ENCODE results near the gene ARHGAP26. TPM values are rescaled to one million over a fixed set of nuclear protein-coding genes. Genes with fewer than 3 reads are reported as not detected.

Gene ARHGAP26
- total and polyA plus RNA-seq, 2 of the 4 experiments (the other 2 are of a cell fraction) = 0.54 to 0.56 TPM

- TF ChIP-seq CEBPB (IDR thresholded peaks at IDR 0.05; ENCODE audit: low read depth, low read length) = no peak
- TF ChIP-seq BHLHE40 (IDR thresholded peaks at IDR 0.05; ENCODE audit: low read depth, low read length) = no peak
- no peak for TF ChIP-seq MAZ (IDR thresholded peaks at IDR 0.05; ENCODE audit: borderline replicate concordance, low read depth, low read length)
- TF ChIP-seq RFX5 (IDR thresholded peaks at IDR 0.05; ENCODE audit: low read depth, low read length) = no peak
- TF ChIP-seq NFE2L2 (IDR thresholded peaks at IDR 0.05; ENCODE audit: low read depth, low read length) = no peak
- no peak for TF ChIP-seq RCOR1 (IDR thresholded peaks at IDR 0.05; ENCODE audit: insufficient replicate concordance, low read length)
- TF ChIP-seq ELK1 (IDR thresholded peaks at IDR 0.05; ENCODE audit: borderline replicate concordance, low read depth, low read length) = no peak
- TF ChIP-seq RAD21 (IDR thresholded peaks at IDR 0.05; ENCODE audit: low read length) = no peak
- TF ChIP-seq POLR2A (IDR thresholded peaks at IDR 0.05; ENCODE audit: low read depth, low read length) = no peak
- no peak for TF ChIP-seq USF2 (IDR thresholded peaks at IDR 0.05; ENCODE audit: low read depth, low read length)
- TF ChIP-seq MXI1 (IDR thresholded peaks at IDR 0.05; ENCODE audit: borderline replicate concordance, low read depth, low read length) = no peak
- no peak for TF ChIP-seq SMC3 (IDR thresholded peaks at IDR 0.05; ENCODE audit: low read depth, low read length)
- TF ChIP-seq MAFK (IDR thresholded peaks at IDR 0.05; ENCODE audit: low read depth, low read length) = no peak
- no peak for TF ChIP-seq CTCF (conservative IDR thresholded peaks at IDR 0.05; ENCODE audit: low read depth, low read length)
- TF ChIP-seq FOS (IDR thresholded peaks at IDR 0.05; ENCODE audit: low read depth, low read length) = no peak
- no peak for TF ChIP-seq CHD1 (IDR thresholded peaks at IDR 0.05; ENCODE audit: low read depth, low read length)
Measured at GRCh38 chr5:142896325-142897007, 126.3 kb downstream of the ARHGAP26 start.

More at GRCh38 chr5:142896325-142897007, 126.3 kb downstream of the ARHGAP26 start:
- Histone ChIP-seq H3K27me3 (ENCODE audit: control insufficient read depth, insufficient read depth, low read length) (no peaks in the 10 kb centered on the region), H3K36me3 (ENCODE audit: control insufficient read depth, insufficient read depth, low read length) (no peaks in the 10 kb centered on the region), H2BK120ac (ENCODE audit: low read depth, low read length) (no peak overlapping the region), H3K14ac (replicated peaks; ENCODE audit: low read depth, low read length) (no peak overlapping the region; the same call in 1 of the 2 replicates), H3K9ac (ENCODE audit: low read depth, low read length) (no peak overlapping the region), H2BK5ac (ENCODE audit: low read depth, low read length, poor library complexity, severe bottlenecking) (no peak overlapping the region), H3K4me3 (ENCODE audit: insufficient read depth, low read depth, low read length) (no peak overlapping the region), H2AFZ (replicated peaks; ENCODE audit: low read length, poor library complexity) (no peak overlapping the region), H3K4me2 (ENCODE audit: low read depth, low read length) (no peak overlapping the region), H2BK20ac (ENCODE audit: low read depth, low read length) (no peak overlapping the region), H3K18ac (ENCODE audit: low read depth, low read length) (no peak overlapping the region), H3K56ac (ENCODE audit: extremely low read depth, insufficient read depth, low read length) (no peak overlapping the region), H4K20me1 (ENCODE audit: insufficient read depth, low read length) (no peaks in the 10 kb centered on the region), H2AK9ac (replicated peaks; ENCODE audit: low read depth, low read length, poor library complexity) (no peak overlapping the region), H3K9me1 (ENCODE audit: insufficient read depth, low read length) (peaks cover 5% of the 10 kb centered on the region), H3K4me1 (ENCODE audit: control insufficient read depth, insufficient read depth, low read length) (peaks cover 9% of the 10 kb centered on the region), H3K79me1 (ENCODE audit: low read depth in 1 of 2, low read length in 2 of 2) (no peaks in the 10 kb centered on the region; a peak in 1 of 4 replicates), H2BK15ac (ENCODE audit: low read depth, low read length) (0 out of 3 replicates have a peak overlapping the region, but pooled peaks have one; percentile 76), H4K8ac (ENCODE audit: low read depth in 2 of 2, low read length in 2 of 2) (no peak overlapping the region), H3K23ac (ENCODE audit: low read depth, low read length) (no peak overlapping the region), H3K9me3 (ENCODE audit: control insufficient read depth, insufficient read depth, low read length) (no peaks in the 10 kb centered on the region), H3K4ac (ENCODE audit: low read depth, low read length) (no peak overlapping the region), H4K5ac (ENCODE audit: low read depth, low read length) (no peak overlapping the region), H3K27ac (ENCODE audit: insufficient read depth, low read length) (no peak overlapping the region), H2AK5ac (ENCODE audit: low read depth, low read length) (no peak overlapping the region), H4K91ac (ENCODE audit: insufficient read depth, low read depth, low read length) (no peak overlapping the region)
- ATAC-seq (ENCODE audit: low read depth) = no peak
- DNase-seq = no peak
- ChIA-PET POLR2A (ENCODE audit: unreplicated experiment) (no interaction called here), CTCF (interaction anchor here (0.8 to 2.1 kb wide), 3 partner anchors 8 to 179 kb away, joined by 3 to 9 read pairs (median 3); no protein-coding TSS in a partner anchor)
- intact Hi-C loops (cut with micrococcal nuclease) (no loop called here), in situ Hi-C loops (cut with MboI; ENCODE audit: low sequenced_read_pairs) (no loop called here), dilution Hi-C loops (cut with HindIII; ENCODE audit: low sequenced_read_pairs, unreplicated experiment) (loop anchor here (25.0 kb wide), 1 partner anchor 184 kb away; no protein-coding TSS in a partner anchor)
- WGBS, 2 experiments (ENCODE audit: extremely low coverage in 2 of 2, insufficient read length in 1 of 2) = no CpG with 5 or more reads among the region's 2 CpGs
- BruUV-seq (replicated peaks) = no TSS peak
